LNCaP clone FGC (cell line): ENCODE data around the gene RALGPS1.
"Not testable (repeated sequence)": the region's sequence is repeated elsewhere in the genome, so short reads cannot be mapped to it uniquely, and the experiment has no call there.

Experiments used
- DNase-seq: peaks from one replicate; pipeline ENCODE4 v3.0.0-alpha.2; 2011; ENCODE audit warnings: low read depth
- H3K4me3 ChIP-seq: 2 replicates; pipeline ENCODE4 v1.5.1; 2011; ENCODE audit warnings: mild to moderate bottlenecking, low read depth, low read length, control low read depth
- TF ChIP-seq, protein P1 (sequence below): IDR thresholded peaks from 2 replicates; pipeline ENCODE4 v1.5.1; 2012; ENCODE audit warnings: mild to moderate bottlenecking; ENCODE audit not compliant: control insufficient read depth, insufficient read depth; ENCODE audit errors: extremely low read depth

Gene RALGPS1

DNA sequence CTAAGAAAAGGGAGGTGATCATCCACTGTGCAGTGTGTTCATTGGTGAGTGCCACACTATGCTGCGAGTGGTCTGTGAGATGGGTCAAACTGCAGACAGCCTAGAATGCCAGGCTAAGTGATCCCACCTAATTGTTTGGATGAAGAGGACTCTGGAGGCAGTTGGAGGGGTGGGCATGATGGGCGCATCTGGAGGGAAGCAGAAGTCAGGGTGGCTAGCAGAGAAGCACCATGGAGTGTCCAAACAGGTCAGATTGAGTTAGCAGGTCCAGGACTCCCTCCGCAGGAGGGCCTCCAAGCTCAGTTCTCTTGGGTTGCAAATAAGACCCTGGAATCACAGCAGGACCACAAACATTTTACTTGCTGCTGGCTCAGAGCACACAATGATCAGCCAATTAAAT is 227.7 kb downstream of the RALGPS1 start:
- TF ChIP-seq, protein P1, sequence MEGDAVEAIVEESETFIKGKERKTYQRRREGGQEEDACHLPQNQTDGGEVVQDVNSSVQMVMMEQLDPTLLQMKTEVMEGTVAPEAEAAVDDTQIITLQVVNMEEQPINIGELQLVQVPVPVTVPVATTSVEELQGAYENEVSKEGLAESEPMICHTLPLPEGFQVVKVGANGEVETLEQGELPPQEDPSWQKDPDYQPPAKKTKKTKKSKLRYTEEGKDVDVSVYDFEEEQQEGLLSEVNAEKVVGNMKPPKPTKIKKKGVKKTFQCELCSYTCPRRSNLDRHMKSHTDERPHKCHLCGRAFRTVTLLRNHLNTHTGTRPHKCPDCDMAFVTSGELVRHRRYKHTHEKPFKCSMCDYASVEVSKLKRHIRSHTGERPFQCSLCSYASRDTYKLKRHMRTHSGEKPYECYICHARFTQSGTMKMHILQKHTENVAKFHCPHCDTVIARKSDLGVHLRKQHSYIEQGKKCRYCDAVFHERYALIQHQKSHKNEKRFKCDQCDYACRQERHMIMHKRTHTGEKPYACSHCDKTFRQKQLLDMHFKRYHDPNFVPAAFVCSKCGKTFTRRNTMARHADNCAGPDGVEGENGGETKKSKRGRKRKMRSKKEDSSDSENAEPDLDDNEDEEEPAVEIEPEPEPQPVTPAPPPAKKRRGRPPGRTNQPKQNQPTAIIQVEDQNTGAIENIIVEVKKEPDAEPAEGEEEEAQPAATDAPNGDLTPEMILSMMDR, result 0 out of 2 replicates have a peak, but pooled peaks have one; percentile 4

DNA sequence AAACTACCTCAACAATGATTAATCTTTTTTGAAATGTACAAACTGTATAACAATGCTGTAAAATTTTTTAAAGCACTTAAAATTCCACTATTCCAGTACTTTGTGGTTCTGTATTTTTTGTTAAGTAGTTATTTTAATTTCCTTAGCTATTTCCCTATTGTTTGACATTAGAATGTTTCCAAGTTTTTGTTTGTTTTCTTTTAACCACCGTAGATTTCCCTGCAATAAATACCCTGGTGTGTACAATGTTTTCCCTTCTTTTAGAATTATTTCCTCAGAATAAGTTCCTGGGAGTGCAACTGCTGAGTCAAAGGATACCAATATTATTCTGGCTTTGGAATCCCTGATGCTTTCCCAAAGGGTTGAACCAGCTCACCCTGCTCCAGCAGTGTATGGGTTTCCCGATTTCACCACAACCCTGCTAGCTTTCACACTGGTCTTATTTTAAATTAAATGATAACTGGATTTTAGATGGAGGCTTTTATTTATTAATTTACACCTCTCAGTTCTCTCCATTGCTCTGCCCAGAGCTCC is 228.4 kb downstream of the RALGPS1 start:
- H3K4me3 ChIP-seq, result no peak overlapping the region
- TF ChIP-seq, protein P1, result no peak
- DNase-seq, result no peak

More for the DNA sequence above, 227.7 kb downstream of the RALGPS1 start:
- no peak overlapping the region for H3K4me3 ChIP-seq
- no peak for DNase-seq

DNA sequence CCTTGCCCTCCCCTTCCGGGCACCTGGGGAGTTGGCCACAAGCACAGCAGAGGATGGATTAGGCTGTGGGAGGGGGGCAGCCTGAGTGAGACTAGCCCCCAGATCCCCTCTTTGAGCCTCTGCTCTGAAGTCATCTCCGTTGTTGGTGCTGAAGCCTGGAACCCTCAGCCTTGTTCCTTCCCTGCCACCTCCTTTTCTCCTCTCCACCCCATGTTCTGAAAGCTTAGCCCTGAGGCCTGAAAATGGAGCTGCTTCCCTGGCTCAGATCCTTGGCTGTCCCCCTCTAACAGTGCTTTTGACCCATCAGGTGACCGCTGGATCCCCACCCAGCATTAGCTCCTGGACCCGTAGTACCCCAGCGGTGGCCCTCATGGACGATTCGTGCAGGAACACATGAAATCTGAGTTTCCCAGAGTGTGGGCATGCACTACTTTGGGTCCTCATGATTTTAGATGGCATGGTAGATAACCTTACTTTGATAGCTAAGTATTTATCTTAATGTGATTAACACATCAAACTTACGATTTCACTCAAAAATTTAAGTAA is 229.4 kb downstream of the RALGPS1 start:
- DNase-seq, result no peak
- TF ChIP-seq, protein P1, result no peak
- H3K4me3 ChIP-seq, result no peak overlapping the region

DNA sequence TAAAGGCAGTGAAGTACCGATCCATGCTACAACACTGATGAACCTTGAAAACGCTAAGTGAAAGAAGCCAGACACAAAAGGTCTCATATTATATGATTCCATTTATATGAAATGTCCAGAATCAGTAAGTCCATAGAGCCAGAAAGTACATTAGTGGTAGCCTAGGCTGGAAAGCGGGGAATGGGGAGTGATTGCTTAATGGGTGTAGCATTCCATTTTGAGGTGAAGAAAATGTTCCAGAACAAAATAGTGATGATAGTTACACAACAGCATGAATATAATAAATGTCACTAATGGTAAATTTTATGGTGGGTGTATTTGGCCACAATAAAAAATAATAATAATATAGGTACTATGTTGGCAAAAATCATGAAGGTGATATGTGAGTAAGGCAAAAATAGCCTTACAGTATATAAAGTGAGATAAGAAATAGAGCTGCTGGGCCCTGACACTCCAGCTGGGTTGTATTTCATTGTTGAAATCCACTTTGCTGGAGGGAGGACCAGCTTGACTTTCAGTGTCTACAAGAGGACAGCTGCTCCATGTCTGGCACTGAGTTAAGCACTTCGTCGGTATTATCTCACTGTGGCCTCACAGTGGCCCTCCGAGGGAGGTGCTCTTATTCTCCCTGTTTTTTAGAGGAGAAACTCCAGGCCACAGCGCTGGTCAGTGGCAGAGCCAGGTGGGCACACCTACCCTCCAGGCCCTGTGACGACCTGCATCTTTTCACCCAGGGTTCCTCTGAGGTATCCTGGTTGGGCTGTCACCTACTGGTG is 230.3 kb downstream of the RALGPS1 start:
- TF ChIP-seq, protein P1, result no peak
- H3K4me3 ChIP-seq, result no peak overlapping the region
- DNase-seq, result no peak

DNA sequence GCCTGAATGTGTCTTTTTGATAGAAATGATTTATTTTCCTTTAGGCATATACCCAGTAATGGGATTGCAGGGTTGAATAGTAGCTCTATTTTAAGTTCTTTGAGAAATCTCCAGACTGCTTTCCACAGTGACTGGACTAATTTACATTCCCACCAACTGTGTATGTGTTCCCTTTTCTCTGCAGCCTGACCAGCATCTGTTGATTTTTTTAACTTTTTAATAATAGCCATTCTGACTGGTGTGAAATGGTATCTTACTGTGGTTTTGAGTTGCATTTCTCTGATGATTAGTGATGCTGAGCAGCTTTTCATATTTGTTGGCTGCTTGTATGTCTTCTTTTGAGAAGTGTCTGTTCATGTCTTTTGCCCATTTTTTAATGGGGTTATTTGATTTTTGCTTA is 232.3 kb downstream of the RALGPS1 start:
- H3K4me3 ChIP-seq, DNase-seq: not testable (repeated sequence)

DNA sequence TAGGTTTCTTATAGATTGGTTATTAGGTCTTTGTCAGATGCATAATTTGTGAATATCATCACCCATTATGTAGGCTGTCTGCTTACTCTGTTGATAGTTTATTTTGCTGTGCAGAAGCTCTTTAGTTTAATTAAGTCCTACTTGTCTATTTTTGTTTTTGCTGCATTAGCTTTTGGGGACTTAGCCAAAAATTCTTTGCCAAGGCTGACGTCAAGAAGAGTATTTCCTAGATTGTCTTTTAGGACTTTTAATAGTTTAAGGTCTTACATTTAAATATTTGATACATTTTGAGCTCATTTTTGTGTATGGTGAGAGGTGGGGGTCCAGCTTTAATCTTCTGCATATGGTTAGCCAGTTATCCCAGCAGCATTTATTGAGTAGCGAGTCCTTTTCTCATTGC is 232.7 kb downstream of the RALGPS1 start:
- no peak overlapping the region for H3K4me3 ChIP-seq
- TF ChIP-seq, protein P1, result no peak
- no peak for DNase-seq

DNA sequence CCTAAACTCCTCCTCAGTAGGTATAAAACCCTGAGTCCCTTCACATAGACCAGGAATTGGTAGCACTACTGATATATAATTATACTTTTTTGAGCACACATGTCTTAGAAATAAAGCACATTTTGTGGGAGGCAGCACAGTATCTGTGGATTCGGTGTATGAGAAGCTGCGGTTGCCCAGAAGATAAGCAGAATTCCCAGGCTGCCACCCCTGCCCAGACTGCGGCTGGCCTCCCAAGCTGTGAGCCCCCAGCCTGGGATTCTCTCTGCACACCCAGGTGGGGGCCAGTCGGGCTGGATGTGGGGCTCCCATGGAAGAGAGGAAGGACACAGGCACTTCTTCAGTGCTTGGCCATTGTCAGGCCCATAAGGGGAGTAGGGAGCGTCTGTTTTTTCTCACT is 233.4 kb downstream of the RALGPS1 start:
- TF ChIP-seq, protein P1, result no peak
- no peak overlapping the region for H3K4me3 ChIP-seq
- no peak for DNase-seq
